ENCODE data around the gene LCOR.

GRCh38 chr10:96891840-96892239 is 59.7 kb downstream of the LCOR start:
- TF ChIP-seq CTCF (IDR thresholded peaks at IDR 0.05) = no peak
- no peak for TF ChIP-seq POLR2AphosphoS5 (IDR thresholded peaks at IDR 0.05)
